GM18520 (cell line): ENCODE measurements around the gene STAT3.

Experiments used
- ATAC-seq: cut with Tn5 transposase; IDR thresholded peaks from one replicate; pipeline ENCODE4 v1.9.1; 2021; ENCODE audit not compliant: unreplicated experiment

Gene STAT3

DNA sequence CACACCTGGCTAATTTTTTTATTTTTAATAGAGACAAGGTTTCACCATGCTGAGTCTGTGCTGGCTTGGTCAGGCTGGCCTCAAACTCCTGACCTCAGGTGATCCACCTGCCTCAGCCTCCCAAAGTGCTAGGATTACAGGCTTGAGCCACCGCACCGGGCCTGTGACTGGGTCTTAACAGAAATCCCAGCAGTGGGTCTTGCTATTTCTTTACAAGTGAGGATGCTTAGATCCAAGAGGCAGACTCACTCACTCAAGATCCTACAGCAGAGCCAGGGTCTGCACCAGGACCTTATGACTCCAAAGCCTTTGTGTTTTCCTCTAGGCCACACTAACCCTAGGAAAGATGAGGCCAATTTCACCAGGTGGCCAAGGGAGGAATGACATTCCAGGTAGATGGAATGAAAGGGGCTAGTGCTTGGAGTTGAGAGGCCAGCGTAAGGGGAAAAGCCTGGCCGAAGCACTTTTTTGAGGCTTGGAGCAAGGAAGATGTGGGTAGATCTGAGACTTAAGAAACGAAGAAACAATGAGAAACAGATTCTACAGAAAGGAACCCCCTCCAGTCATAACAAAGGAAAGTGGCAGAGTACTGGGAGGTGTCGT is 105.7 kb downstream of the STAT3 start:
- no peak for ATAC-seq

DNA sequence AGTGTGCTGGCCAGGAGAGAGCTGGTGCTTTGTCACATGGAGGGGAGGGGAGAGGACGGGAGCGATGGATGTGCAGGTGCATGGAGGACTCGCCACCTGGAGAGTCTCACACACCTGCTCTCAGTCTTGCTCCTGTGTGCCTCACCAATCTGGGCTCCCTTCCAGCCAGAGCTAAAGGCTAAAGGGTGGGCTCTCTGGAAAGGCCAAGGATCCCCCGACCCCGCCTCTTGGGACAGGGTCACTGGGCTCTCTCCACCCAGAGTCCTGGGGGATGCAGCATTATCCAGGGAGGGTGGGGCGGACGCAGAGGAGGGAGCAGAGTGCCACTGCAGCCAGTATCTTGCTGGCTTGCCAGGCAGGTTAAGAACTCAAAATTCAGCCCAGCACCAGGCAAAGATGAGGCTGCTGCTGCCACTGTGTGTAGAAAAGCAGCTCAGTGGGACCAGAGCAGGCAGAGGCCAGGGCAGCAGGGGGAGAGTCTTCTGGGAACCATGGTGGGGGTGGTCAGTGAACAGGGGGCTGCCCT is 106.6 kb downstream of the STAT3 start:
- no peak for ATAC-seq

DNA sequence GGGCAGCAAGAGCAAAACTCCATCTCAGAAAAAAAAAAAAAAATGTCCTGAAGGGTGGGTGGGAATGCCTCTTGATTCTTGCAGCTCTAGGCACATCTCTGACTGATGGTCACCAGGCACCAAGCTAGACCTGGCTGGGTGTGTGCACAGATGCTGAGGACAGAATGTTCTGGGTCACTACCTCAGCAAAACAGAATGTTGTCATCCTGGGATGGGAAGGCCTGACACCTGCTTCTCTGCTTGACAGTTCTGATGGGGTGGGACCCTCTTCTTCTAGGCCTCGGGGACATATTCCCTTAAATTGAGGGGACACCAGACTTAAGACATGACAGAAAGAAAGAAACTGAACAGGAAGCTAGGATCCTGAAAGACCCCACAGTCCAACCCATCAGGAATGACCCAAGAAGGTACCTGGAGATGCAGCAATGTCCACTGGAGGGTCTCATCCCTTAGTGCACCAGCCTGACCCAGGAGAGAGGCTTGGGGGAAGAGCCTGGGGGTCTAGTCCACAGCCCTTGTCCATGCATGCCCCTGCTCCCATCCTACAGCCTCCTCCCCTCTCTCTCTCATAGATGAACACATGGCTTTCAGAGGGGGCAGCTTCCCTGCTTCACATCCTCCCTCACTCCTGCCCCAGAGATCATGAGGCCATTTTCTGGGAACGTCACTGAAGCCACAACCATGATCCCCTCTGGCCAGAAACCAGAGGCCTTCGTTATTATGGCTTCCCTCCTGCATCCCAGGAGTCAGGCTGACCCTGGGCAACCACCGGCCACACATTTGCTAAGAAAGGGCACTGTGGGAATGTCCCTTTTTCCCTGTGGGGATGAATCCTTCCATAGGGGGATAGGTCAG is 108.2 kb downstream of the STAT3 start:
- ATAC-seq = no peak

DNA sequence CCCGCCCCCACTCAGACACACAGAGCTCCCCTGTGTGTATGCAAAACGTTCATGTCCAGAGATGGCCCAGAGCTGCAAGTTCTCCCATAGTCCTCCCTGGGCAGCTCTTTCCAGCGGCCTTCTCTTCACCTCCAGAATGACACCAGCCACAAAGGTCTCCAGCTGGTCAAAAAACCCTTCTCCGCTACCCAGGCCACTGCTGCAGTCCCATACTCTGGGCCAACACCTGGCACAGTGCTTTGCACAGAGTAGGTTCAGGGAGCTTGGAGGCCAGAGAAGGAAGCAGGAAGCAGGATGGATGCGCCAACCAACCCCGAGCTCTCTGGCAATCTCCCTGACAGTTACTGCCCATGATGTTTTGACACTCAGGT is 110.9 kb downstream of the STAT3 start:
- ATAC-seq = no peak

DNA sequence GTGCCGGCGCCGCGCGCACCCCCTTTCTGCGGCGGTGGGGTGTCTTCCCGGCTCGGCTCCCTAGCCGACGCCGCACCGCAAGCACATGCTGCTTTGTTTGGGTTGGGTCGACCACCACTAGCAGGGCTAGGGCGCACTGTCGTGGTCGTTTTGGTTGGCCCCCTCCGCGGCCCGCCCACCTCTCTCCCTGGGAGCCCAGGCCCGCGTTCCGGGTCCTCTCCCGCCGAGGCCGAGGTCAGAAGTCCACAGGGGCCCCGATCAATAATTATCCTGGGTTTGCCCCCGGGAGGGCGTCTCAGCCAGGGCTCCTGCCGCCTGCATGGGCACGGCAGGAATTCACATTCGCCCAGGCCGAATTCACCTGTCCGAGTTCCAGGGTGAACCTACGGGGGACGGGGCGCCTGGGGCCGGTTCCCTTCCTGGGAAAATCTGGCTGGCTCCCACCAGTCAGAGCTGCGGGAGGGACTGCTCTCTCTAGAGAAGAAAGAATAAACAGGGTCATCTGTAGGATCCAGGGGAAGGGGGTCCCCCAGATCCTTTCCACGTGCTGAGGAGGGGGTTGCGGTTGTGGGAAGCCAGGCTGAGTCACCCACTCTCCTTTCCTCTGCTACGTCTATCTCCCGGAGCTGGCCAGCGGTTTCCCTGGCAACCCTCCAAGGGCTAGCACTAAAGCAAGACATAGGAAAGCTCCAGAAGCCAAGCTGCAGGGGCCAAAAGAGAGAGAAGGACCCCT is 111.5 kb downstream of the STAT3 start:
- ATAC-seq = no peak

DNA sequence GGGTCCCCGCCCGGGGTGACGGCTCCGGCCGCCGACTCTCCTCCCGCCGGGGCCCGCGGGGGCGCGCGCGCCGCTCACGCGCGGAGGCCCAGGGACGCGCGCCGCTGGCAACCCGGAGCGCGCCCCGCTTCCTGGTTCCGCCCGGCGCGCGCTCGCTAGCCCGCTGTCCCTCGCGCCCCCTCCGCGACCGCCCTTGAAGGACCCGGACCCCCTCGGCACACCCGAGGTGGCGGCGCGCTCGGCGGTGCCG is 112.0 kb downstream of the STAT3 start, which contains the start of gene STAT5B:
Gene STAT5B, minus strand, starts transcription at position 33 of the 250 bp plus-strand sequence. CDS start 44,264 bp downstream, outside the sequence.
- peak; percentile 43 for ATAC-seq

DNA sequence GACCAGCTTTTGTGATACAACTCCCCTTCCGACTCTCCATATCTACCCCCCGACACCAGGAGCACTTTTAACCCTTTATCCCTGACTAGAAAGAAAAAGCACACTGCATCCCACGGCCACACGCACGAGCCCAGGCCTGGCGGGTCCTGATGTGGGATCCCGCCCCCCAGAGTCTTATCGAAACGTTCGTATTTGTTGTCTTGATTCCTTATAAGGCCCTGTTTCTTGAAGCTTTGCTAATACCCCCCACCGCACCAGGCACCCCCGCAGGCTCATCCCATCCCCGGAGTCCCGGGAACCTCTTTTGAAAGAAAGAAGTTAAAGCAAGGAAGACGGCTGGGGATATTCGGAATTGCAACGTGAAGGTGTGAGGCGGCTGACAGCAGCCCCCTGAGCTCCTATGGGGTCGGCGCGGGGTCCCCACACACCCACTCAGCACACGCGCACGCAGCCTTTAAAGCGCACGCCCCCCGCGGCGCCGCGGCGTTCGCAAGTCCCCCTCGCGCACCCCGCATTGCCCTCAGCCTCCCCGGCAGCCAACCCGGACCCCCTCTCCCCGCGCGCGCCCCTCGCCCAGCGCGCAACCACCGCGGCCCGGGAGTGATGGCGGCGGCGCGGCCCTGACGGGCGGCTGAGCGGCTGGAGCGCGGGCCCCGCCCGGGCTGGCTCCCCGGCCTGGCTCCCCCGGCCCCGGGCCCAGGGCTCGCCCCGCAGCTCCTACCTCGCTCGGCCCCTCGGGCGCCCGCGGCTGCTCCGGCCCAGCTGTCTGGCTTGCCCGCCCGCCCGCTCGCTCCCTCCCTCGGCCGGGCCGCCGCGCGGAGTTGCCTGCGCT is 112.5 kb downstream of the STAT3 start:
- peak; percentile 13 for ATAC-seq

DNA sequence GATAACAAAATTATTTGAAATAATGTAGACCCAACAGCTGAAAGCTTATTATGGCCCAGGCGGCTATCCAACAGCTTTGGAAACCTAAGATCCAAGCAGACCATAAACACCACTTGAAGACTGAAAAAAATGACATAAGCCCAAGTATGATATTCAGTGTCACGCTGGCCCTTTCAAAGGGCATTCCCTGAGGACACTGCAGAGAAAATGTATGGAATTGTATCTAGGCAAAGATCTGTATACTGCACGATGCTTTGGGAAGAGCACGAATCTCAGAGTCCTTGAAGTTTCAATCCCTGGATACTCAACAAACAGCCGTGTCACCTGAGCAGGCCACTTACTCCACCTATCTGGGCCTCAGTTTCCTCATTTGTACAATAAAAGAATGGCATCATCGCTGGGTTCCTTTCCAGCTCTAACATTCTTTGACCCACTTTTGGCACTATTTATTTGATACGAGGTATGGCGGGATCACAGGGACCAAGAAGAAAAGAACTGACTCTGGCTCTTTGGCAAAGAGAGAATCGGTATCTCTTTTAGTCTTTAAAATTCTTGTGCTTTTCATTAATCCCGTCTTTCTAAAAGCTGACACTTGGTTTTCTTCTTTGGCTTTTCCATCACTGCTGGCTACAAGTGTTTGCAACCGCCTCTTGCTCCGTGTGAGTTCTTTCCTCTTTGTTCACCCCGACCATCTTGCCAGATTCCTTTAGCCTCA is 113.3 kb downstream of the STAT3 start:
- ATAC-seq = no peak

DNA sequence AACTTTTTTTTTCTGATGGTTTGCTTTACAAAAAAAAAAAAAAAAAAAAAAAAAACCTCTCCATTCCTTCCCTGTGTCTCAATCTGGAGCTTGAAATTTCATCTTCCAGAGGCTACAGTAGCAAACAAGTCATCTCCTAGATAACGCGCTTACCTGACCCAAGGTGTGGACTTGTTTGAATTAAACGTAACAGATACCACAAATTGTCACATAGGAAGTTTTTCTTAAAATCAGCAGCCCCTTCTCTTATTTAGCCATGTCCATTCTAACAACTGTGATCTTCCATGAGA is 114.0 kb downstream of the STAT3 start:
- ATAC-seq = no peak

DNA sequence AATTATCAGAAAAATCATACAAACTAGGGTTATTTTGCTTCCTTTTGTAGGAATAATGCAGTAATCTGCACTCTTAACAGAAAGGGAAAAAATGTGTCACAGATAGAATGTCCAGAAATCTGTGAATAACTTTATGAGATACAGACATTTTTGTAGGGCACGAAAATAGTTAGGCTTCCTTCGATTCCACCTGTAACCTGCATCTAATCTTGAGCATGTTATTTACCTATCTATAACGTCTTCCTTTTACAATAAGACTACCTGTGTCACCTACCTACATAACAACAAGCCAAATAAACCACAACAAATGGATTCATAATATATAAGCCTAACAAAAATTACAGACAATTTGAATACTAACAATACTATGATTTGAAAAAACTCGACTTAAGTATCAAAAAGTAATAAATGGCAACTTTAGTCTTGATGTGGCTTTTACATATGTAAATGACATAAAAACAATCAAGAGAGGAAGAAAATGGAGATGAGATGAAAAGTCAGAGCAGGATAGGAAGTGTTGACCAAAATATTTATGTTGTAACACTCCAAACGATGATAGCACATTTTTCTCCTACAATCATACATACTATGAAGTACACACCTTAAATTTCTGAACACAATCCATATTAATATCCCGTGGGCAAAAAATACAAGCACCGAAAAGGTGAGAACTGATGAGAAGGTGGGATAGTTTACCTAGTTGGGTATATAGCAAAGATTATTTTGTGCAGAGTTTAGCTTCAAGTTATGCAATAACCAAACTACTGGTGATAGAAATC is 114.6 kb downstream of the STAT3 start:
- no peak for ATAC-seq

DNA sequence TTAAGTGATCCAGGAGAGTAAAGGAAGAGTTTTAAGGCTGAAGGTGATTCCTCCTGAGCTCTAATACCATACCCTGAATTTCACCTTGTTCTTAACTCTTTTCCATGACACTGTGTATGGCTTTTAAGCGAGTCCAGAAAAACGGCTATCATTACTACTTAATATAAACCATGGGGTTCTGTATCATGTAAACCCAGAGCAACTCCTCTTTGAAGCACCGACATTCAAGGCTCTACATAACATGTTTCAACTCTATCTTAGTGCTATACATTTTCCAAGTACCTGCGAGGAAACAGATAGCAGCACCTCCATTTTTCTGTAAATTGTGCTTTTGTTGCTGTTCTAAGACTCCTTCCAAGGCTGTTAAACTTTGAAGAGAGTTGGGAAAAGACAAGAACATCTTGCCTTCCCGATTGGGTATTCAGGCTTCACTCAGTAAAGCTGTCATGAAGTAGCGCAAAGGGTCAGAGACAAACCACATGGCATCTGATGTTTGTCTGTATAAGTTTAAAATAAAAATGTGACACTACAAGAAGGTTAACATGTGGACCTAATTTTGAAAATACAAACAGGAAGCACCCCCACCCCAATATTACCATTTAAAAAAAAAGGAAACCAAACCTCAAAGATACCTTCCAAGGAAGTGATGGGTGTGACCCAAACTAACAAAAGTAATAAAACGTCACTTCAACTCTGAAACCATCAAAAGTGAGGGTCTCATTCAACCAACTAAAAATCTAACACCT is 115.9 kb downstream of the STAT3 start:
- ATAC-seq = no peak

DNA sequence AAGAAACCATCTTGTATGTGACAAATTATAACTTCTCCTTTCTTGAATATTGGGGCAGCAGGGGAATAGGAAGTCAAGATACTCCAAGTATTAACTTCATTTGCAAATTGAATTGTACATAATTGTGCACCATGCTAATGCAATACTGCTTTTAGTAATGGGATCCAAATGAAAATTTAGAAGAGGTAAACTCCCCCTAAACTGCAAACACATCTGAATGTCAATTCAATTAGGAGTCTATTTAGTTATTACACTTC is 116.5 kb downstream of the STAT3 start:
- no peak for ATAC-seq

DNA sequence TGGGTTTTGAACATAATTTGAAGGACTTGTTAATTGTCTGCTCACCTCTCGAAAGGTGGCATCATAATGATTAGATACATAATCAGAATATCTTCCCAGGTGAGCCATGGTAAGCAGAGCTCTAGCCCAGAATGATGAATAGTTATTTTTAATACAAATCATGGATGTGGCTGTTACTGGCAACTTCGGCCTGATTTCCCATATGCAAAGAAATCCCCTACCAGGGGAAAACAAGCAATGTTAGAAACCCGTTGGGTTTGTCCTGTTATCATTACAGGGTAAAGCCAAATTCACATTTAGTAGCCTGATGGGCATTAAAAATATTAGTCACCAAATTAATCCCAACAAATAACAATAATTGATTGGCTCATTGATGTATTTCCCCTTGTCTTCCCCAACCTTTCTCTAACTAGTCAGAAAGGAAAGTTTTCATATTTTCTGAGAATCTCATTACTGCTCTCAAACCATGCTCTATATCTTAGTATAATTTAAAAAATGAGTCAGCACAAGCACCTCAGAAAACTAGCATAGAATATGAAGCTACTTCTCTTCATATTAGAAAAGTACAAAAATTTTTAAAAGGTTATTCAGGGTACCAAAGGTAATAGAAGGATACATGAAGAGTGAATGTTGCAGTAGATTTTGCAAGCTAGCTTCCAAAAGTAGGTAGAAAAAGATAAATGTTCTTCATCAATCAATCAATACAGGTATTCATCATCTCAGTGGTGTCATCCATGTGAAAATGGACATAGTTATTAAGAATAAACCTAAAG is 117.0 kb downstream of the STAT3 start:
- no peak for ATAC-seq

DNA sequence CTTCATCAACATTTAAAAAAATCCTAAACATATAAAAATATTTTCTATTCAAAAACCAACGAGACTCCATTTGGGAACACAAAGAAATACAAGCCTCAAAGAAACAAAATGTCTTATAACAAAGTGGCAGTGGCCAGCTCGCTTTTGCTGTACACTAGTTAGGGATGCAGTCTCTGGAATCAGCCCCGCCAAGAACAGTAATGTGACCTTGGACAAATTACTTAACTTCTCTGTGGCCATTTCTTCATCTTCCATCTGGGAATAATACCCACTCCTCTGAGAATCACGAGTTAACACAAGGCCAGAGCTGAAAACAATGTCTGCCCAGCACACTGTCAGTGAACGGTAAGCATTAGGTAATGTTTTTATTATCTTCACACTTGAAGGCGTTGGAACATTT is 117.6 kb downstream of the STAT3 start:
- ATAC-seq = no peak

DNA sequence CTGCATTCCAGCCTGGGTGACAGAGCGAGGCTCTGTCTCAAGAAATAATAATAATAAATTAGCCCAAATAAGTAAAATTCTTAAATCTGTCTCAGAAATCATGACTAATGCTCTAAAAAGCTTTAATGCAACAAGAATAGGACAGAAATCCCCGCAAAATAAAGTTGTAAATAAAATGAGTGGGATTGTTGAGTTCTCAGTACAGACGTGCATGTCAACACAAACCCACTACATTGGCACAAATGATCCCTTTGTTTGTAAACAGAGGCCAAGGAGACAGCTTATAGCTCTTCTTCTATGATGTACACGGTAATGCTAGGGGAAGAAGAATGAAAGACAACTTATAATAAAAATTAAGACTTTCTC is 118.1 kb downstream of the STAT3 start:
- no peak for ATAC-seq

DNA sequence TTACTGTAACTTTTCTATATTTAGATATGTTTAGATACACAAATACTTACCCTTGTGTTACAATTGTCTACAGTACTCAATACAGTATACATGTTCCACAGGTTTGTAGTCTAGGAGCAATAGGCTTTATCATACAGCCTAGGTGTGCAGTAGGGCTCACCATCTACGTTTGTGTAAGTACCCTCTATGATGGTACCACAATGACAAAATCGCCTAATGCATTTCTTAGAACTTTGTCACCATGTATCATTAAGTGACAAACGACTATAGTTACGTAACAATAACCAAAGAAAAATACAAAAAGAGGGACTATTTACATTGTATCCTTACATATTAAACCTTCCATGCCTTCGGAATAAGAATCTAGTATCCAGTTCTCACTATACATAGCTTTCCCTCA is 120.0 kb downstream of the STAT3 start:
- ATAC-seq = no peak

DNA sequence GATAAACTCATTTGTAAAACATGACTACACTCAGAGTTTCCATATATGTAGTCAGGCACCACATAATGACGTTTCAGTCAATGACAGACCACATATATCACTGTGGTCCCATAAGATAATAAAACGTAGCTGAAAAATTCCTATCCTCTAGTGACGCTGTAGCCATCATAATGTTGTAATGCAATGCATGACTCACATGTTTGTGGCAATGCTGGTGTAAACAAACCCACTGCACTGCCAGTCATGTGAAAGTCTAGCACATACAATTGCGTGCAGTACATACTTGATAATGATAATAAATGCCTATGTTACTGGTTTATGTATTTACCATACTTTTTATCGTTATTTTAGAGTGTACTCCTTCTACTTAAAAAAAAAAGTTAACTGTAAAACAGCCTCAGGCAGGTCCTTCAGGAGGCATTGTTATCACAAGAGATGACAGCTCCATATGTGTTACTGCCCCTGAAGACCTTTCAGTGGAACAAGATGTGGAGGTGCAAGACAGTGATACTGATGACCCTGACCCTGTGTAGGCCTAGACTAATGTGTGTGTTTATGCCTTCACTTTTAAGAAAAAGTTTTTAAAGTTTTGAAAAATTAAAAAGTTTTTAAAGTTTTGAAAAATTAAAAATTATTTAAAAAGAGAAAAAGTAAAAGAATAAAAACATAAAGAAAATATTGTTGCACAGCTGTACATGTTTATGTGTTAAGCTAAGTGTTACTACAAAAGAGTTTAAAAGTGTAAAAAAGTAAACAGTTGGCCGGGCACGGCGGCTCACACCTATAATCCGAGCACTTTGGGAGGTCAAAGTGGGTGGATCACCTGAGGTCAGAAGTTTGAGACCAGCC is 121.1 kb downstream of the STAT3 start:
- ATAC-seq = no peak

DNA sequence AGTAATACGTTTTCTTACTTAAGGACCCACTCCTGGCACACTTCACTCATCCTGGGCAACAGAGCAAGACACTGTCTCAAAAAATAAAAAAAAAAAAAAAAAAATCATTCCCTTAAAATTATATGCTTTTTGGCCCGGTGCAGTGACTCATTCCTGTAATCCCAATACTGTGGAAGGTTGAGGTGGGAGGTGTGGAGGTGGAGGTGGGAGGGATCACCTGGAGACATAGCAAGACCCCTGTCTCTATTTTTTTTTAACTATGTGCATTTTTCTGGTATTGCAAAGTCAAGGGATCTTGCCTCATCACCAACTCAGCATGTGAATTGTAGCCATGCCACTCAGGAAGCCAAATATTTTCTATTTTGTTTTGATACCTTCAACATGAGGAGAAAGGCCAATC is 121.8 kb downstream of the STAT3 start:
- ATAC-seq = no peak
